VCaP (cell line): ENCODE data around the gene TNS1.

Source experiments
- H3K27ac ChIP-seq: fragments of 450-650 bp; 2 replicates; pipeline ENCODE4 v1.5.1; 2017
- CTCF ChIP-seq: fragments of 450-650 bp; conservative IDR thresholded peaks from 2 replicates; pipeline ENCODE4 v1.5.1; 2017; ENCODE audit warnings: mild to moderate bottlenecking, moderate library complexity

TNS1 gene

GRCh38 chr2:217924346-217924901, 78.4 kb downstream of the TNS1 start:
- no peak overlapping the region for H3K27ac ChIP-seq
- no peak for TF ChIP-seq CTCF

- no peak for TF ChIP-seq CTCF
- H3K27ac ChIP-seq, result no peak overlapping the region
Measured at GRCh38 chr2:217923007-217923686, 79.6 kb downstream of the TNS1 start.

- H3K27ac ChIP-seq, result no peak overlapping the region
Measured at GRCh38 chr2:217922101-217923006, 80.4 kb downstream of the TNS1 start.

GRCh38 chr2:217920879-217921603, 81.8 kb downstream of the TNS1 start:
- TF ChIP-seq CTCF, result no peak

More at GRCh38 chr2:217922101-217923006, 80.4 kb downstream of the TNS1 start:
- TF ChIP-seq CTCF, result no peak

GRCh38 chr2:217919781-217920351, 82.9 kb downstream of the TNS1 start:
- TF ChIP-seq CTCF, result no peak
- no peak overlapping the region for H3K27ac ChIP-seq

More at GRCh38 chr2:217920879-217921603, 81.8 kb downstream of the TNS1 start:
- no peak overlapping the region for H3K27ac ChIP-seq

GRCh38 chr2:217919204-217919603, 83.6 kb downstream of the TNS1 start:
- no peak for TF ChIP-seq CTCF
- H3K27ac ChIP-seq, result no peak overlapping the region
